HCT116 (cell line): ENCODE measurements around the gene CAP2. TPM values are rescaled to one million over a fixed set of nuclear protein-coding genes. Genes with fewer than 3 reads are reported as not detected.

Experiments used
- ATAC-seq: fragments of 200-7000 bp; cut with Tn5 transposase; 2 replicates; pipeline ENCODE4 v1.9.1; 2020; ENCODE audit warnings: mild to moderate bottlenecking, moderate library complexity
- BruUV-seq: library from RNA; stranded (reverse); fragments of 400-500 nt; replicated peaks from 2 replicates; lab custom pipeline; 2021; lab: Mats Ljungman, UMichigan
- CTCF ChIA-PET: fragments of 300-600 bp; sonication (Branson Sonifier 250); formaldehyde crosslinking; loops from one replicate; lab custom pipeline; 2021; ENCODE audit warnings: antibody characterized with exemption; lab: Charles Lee
- POLR2A ChIA-PET: fragments of 300-600, 350-600 bp; sonication (Branson Sonifier 250); formaldehyde crosslinking; loops from one replicate; lab custom pipeline; 2021; ENCODE audit warnings: antibody characterized with exemption; lab: Charles Lee
- RAD21 ChIA-PET, 2 experiments: fragments of 300-600 bp; sonication (Branson Sonifier 250); formaldehyde crosslinking; loops; one replicate each; lab custom pipeline; 2023; ENCODE audit warnings: low total read pairs in 2 of 2; ENCODE audit not compliant: uncharacterized antibody in 2 of 2, unreplicated experiment in 2 of 2, low non-redundant PET in 1 of 2; lab: Charles Lee
- DNase-seq: peaks from one replicate; pipeline ENCODE4 v3.0.0-alpha.2; 2010; ENCODE audit warnings: low read depth, low spot score
- H2AFZ ChIP-seq: fragments of 200-600 bp; shearing (Covaris generic), sonication (generic); 2 replicates; pipeline ENCODE4 v1.6.1; 2017; ENCODE audit warnings: low read depth, mixed run types, mixed read lengths, antibody characterized with exemption, low read length; ENCODE audit not compliant: poor library complexity, severe bottlenecking
- H3K27ac ChIP-seq: 2 replicates; pipeline ENCODE4 v1.5.1; 2012; ENCODE audit warnings: low read depth, low read length
- H3K27me3 ChIP-seq: fragments of 200-600 bp; sonication (generic); 2 replicates; pipeline ENCODE4 v1.6.1; 2016; ENCODE audit warnings: mixed run types, low read length, mixed read lengths; ENCODE audit not compliant: insufficient read depth
- H3K36me3 ChIP-seq, 2 experiments: fragments of 200-500 bp in 1 of 2; fragments of 200-600 bp in 1 of 2; sonication (Bioruptor generic) in 1 of 2; sonication (generic) in 1 of 2; 2 replicates each; pipeline versions ENCODE4 v1.5.1 to v1.6.1; 2014 to 2016; ENCODE audit warnings: low read length in 2 of 2, inconsistent platforms in 1 of 2, mixed read lengths in 1 of 2, mixed run types in 1 of 2; ENCODE audit not compliant: insufficient read depth in 2 of 2, control insufficient read depth in 1 of 2
- H3K4me1 ChIP-seq, 2 experiments: fragments of 200-600 bp in 1 of 2; sonication (generic) in 1 of 2; 2 replicates each; pipeline versions ENCODE4 v1.5.1 to v1.6.1; 2012 to 2017; ENCODE audit warnings: low read length in 2 of 2, inconsistent platforms in 1 of 2, mild to moderate bottlenecking in 1 of 2, mixed read lengths in 1 of 2, mixed run types in 1 of 2, moderate library complexity in 1 of 2; ENCODE audit not compliant: insufficient read depth in 2 of 2, control insufficient read depth in 1 of 2
- H3K4me2 ChIP-seq: fragments of 200-600 bp; sonication (generic); 2 replicates; pipeline ENCODE4 v1.6.1; 2017; ENCODE audit warnings: mixed run types, low read length, mixed read lengths
- H3K4me3 ChIP-seq, 2 experiments: fragments of 200-600 bp in 1 of 2; sonication (generic) in 1 of 2; replicated peaks in 1 of 2; 2 replicates each; pipeline ENCODE4 v1.5.1; 2011 to 2016; ENCODE audit warnings: low read length in 2 of 2, control low read depth in 1 of 2, low read depth in 1 of 2, mild to moderate bottlenecking in 1 of 2, mixed read lengths in 1 of 2, mixed run types in 1 of 2
- H3K79me2 ChIP-seq: fragments of 200-600 bp; sonication (generic); 2 replicates; pipeline ENCODE4 v1.6.1; 2017; ENCODE audit warnings: mild to moderate bottlenecking, mixed run types, low read length, moderate library complexity, mixed read lengths; ENCODE audit not compliant: insufficient read depth
- H3K9ac ChIP-seq: fragments of 200-600 bp; sonication (generic); 2 replicates; pipeline ENCODE4 v1.6.1; 2016; ENCODE audit warnings: low read length, mixed read lengths
- H3K9me2 ChIP-seq: fragments of 200-600 bp; sonication (generic), shearing (Covaris generic); 2 replicates; pipeline ENCODE4 v1.6.1; 2017; ENCODE audit warnings: mixed run types, mild to moderate bottlenecking, moderate library complexity; ENCODE audit not compliant: insufficient read depth
- H3K9me3 ChIP-seq, 2 experiments: fragments of 200-500 bp in 1 of 2; fragments of 200-600 bp in 1 of 2; sonication (Bioruptor generic) in 1 of 2; sonication (generic) in 1 of 2; 2 replicates each; pipeline ENCODE4 v1.6.1; 2014 to 2017; ENCODE audit warnings: low read length in 2 of 2, mixed read lengths in 2 of 2, inconsistent platforms in 1 of 2, low read depth in 1 of 2, mild to moderate bottlenecking in 1 of 2, mixed run types in 1 of 2, moderate library complexity in 1 of 2; ENCODE audit not compliant: control insufficient read depth in 1 of 2, insufficient read depth in 1 of 2
- H4K20me1 ChIP-seq: fragments of 200-600 bp; sonication (generic), shearing (Covaris generic); 2 replicates; pipeline ENCODE4 v1.6.1; 2017; ENCODE audit warnings: mixed run types, mild to moderate bottlenecking, moderate library complexity; ENCODE audit not compliant: insufficient read depth
- CEBPB ChIP-seq: IDR thresholded peaks from 2 replicates; pipeline ENCODE4 v1.6.1; 2012; ENCODE audit warnings: low read depth
- EZH2 ChIP-seq: fragments of 200-600 bp; sonication (generic); IDR thresholded peaks from 2 replicates; pipeline ENCODE4 v1.6.1; 2017; ENCODE audit warnings: antibody characterized with exemption, mixed run types
- EZH2phosphoT487 ChIP-seq: fragments of 200-600 bp; IDR thresholded peaks from 2 replicates; pipeline ENCODE4 v1.6.1; 2018; ENCODE audit warnings: antibody characterized with exemption, borderline replicate concordance
- POLR2A ChIP-seq: IDR thresholded peaks from 2 replicates; pipeline ENCODE4 v1.7.0; 2011; ENCODE audit warnings: borderline replicate concordance; ENCODE audit not compliant: insufficient read depth, insufficient read length; ENCODE audit errors: extremely low read depth
- RAD21 ChIP-seq: IDR thresholded peaks from 2 replicates; pipeline ENCODE4 v1.6.1; 2012; ENCODE audit warnings: low read depth, mild to moderate bottlenecking
- SIN3A ChIP-seq: IDR thresholded peaks from 2 replicates; pipeline ENCODE4 v1.6.1; 2012; ENCODE audit warnings: low read depth
- TCF7L2 ChIP-seq: IDR thresholded peaks from 2 replicates; pipeline ENCODE4 v1.7.0; 2011; ENCODE audit warnings: borderline replicate concordance, inconsistent platforms; ENCODE audit not compliant: insufficient read depth, insufficient read length; ENCODE audit errors: extremely low read depth
- ZNF274 ChIP-seq: fragments of 200-500 bp; sonication (Bioruptor generic); IDR thresholded peaks from 2 replicates; pipeline ENCODE4 v1.6.1; 2014; ENCODE audit warnings: mild to moderate bottlenecking, low read depth, low read length, inconsistent platforms
- intact Hi-C: fragments of 100-400 bp; cut with micrococcal nuclease; formaldehyde crosslinking; loops from 2 replicates; pipeline ENCODE4 v1.10.0; 2022
- total RNA-seq: library from RNA; stranded (reverse); gene quantifications from one replicate; pipeline ENCODE4 v1.2.1, GENCODE V29; 2021; ENCODE audit not compliant: unreplicated experiment
- TF ChIP-seq, protein P1 (sequence below), 3 experiments: fragments of 200-600 bp in 1 of 3; sonication (generic) in 1 of 3; IDR thresholded peaks in 2 of 3; conservative IDR thresholded peaks in 1 of 3; 2 replicates each; pipeline ENCODE4 v1.5.1; 2012 to 2017; ENCODE audit warnings: low read depth in 2 of 3, low read length in 2 of 3, antibody characterized with exemption in 1 of 3, borderline replicate concordance in 1 of 3, control low read depth in 1 of 3, mild to moderate bottlenecking in 1 of 3, mixed read lengths in 1 of 3, mixed run types in 1 of 3, moderate library complexity in 1 of 3; ENCODE audit not compliant: insufficient read depth in 1 of 3

The CAP2 gene
- total RNA-seq, 1 experiment from 2014 or later: 3.8 TPM

DNA sequence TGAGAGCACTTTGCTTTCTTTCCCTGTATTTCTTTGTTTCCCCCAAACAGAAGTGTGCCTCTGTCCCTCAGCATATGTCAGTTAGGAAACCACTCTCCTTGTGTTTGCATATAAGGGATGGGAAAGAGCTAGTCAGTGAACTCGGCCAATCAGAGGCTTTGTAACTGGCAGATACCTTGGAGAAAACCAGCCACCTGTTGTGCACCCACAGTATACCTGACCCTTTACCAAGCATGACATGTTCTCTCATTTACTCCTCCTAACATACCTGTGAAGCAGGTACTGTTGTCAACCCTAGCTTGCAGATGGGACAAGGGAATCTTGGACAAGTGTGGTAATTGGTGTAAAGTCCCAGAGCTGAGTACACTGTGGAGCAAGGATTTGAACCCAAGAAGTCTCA is 110.6 kb downstream of the CAP2 start:
- Histone ChIP-seq H3K4me1 (peaks cover 12 to 20% of the 10 kb centered on the region in 2 experiments), H2AFZ (no peak overlapping the region), H3K27ac (no peak overlapping the region), H3K27me3 (no peaks in the 10 kb centered on the region), H4K20me1 (no peaks in the 10 kb centered on the region), H3K36me3 (no peaks in the 10 kb centered on the region), H3K4me3 (no peak overlapping the region), H3K4me2 (no peak overlapping the region), H3K79me2 (no peaks in the 10 kb centered on the region), H3K9me2 (no peaks in the 10 kb centered on the region), H3K9ac (no peak overlapping the region), H3K9me3 (no peaks in the 10 kb centered on the region)
- TF ChIP-seq EZH2: no peak
- TF ChIP-seq POLR2A: no peak
- no peak for TF ChIP-seq EZH2phosphoT487
- TF ChIP-seq ZNF274: no peak
- TF ChIP-seq SIN3A: no peak
- no peak for TF ChIP-seq CEBPB
- no TSS peak for BruUV-seq
- ChIA-PET RAD21 (no interaction called here), POLR2A (no interaction called here), CTCF (interaction anchor here (0.7 to 1.4 kb wide), 2 partner anchors 9 to 15 kb away, joined by 3 to 4 read pairs; no protein-coding TSS in a partner anchor)
- ATAC-seq (no peak), DNase-seq (no peak)
- intact Hi-C loops: no loop called here

DNA sequence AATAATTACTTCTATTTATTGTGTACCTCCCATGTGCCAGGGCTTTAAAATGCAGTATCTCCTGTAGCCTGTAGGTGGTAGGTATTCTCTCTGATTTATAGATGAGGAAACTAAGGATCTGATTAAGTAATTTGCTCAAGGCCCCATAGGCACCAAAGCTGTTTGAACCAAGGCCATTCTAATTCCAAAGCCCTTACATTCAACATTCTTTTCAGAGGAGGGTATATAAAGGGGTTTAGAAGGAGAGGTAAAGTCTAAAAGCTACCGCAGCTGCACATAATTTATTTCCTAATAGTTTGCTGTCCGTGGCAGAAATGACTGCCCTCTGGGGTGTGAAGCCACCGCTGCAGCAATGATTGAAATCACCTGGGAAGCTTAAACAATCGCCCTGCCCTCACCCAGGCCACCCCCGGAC is 111.7 kb downstream of the CAP2 start:
- POLR2A ChIA-PET: no interaction called here
- no peak overlapping the region for H3K9ac ChIP-seq
- no peaks in the 10 kb centered on the region for H4K20me1 ChIP-seq
- no peak overlapping the region for H2AFZ ChIP-seq
- no peaks in the 10 kb centered on the region for H3K27me3 ChIP-seq
- DNase-seq (peak; percentile 27), ATAC-seq (peak; percentile 84)
- no peak overlapping the region for H3K4me3 ChIP-seq
- CTCF ChIA-PET: interaction anchor here (0.8 to 1.2 kb wide), 4 partner anchors 8 to 81 kb away, joined by 3 to 5 read pairs (median 4); no protein-coding TSS in a partner anchor
- no peaks in the 10 kb centered on the region for H3K9me2 ChIP-seq
- intact Hi-C loops: no loop called here
- peaks cover 12 to 20% of the 10 kb centered on the region in 2 experiments for H3K4me1 ChIP-seq
- H3K4me2 ChIP-seq: peak overlapping the region; percentile 55
- no TSS peak for BruUV-seq
- no peak overlapping the region for H3K27ac ChIP-seq
- TF ChIP-seq, protein P1, sequence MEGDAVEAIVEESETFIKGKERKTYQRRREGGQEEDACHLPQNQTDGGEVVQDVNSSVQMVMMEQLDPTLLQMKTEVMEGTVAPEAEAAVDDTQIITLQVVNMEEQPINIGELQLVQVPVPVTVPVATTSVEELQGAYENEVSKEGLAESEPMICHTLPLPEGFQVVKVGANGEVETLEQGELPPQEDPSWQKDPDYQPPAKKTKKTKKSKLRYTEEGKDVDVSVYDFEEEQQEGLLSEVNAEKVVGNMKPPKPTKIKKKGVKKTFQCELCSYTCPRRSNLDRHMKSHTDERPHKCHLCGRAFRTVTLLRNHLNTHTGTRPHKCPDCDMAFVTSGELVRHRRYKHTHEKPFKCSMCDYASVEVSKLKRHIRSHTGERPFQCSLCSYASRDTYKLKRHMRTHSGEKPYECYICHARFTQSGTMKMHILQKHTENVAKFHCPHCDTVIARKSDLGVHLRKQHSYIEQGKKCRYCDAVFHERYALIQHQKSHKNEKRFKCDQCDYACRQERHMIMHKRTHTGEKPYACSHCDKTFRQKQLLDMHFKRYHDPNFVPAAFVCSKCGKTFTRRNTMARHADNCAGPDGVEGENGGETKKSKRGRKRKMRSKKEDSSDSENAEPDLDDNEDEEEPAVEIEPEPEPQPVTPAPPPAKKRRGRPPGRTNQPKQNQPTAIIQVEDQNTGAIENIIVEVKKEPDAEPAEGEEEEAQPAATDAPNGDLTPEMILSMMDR (IDR thresholded peaks at IDR 0.05 in 2 of 3, conservative IDR thresholded peaks at IDR 0.05 in 1 of 3; ENCODE audit: borderline replicate concordance in 1 of 3, insufficient read depth in 1 of 3, low read depth in 2 of 3, low read length in 2 of 3): peak; percentile 39 to 64 (median 44); a peak in 4 of 6 replicates
- TF ChIP-seq RAD21 (peak; percentile 44; the same call in 1 of the 2 replicates), TCF7L2 (no peak)
- TF ChIP-seq, all 23 proteins: peak for 2
- RAD21 ChIA-PET: interaction anchor here in 1 of 2 experiments (1.2 kb wide), 1 partner anchor 79 kb away, joined by 3 read pairs; no protein-coding TSS in a partner anchor
- Histone ChIP-seq H3K9me3 (no peaks in the 10 kb centered on the region), H3K36me3 (no peaks in the 10 kb centered on the region), H3K79me2 (no peaks in the 10 kb centered on the region)
